ENCODE results near the gene NPAS2.

GRCh38 chr2:100902817-100903405 is 83.0 kb downstream of the NPAS2 start:
- no peak for TF ChIP-seq CTCF (optimal IDR thresholded peaks at IDR 0.05 in 1 of 3, IDR thresholded peaks at IDR 0.05 in 1 of 3, conservative IDR thresholded peaks at IDR 0.05 in 1 of 3; ENCODE audit: extremely low read depth in 1 of 3, insufficient read depth in 2 of 3, low read length in 3 of 3)
- TF ChIP-seq EZH2 (IDR thresholded peaks at IDR 0.05; ENCODE audit: low read length): no peak

Data from keratinocyte (primary cell).